OCI-LY1 (cell line): ENCODE results near the gene GSK3B.

Experiments
- CTCF ChIP-seq: fragments of 200-600 bp; sonication (generic), shearing (Covaris generic); IDR thresholded peaks from 2 replicates; pipeline ENCODE4 v1.5.1; 2017; ENCODE audit warnings: mild to moderate bottlenecking, antibody characterized with exemption, low read length, moderate library complexity, mixed read lengths
- EZH2 ChIP-seq: fragments of 200-600 bp; sonication (generic), shearing (Covaris generic); IDR thresholded peaks from 2 replicates; pipeline ENCODE4 v1.8.0; 2017; ENCODE audit warnings: borderline replicate concordance, mixed run types, mild to moderate bottlenecking, antibody characterized with exemption, low read length, moderate library complexity, mixed read lengths

GRCh38 chr3:120062474-120062873, 31.8 kb downstream of the GSK3B start:
- TF ChIP-seq CTCF (no peak), EZH2 (no peak)
